NCI-H2227 (cell line): ENCODE results near the gene FGF7.
"Not testable (repeated sequence)": the region's sequence is repeated elsewhere in the genome, so short reads cannot be mapped to it uniquely, and the experiment has no call there.

Source experiments
- DNase-seq: peaks from one replicate; lab custom pipeline; 2025; ENCODE audit not compliant: unreplicated experiment; lab: John Stamatoyannopoulos, UW

The FGF7 gene

GRCh38 chr15:49492151-49492550, 69.1 kb downstream of the FGF7 start:
- DNase-seq: no peak

- DNase-seq: no peak
These were observed 69.8 kb downstream of the FGF7 start for GRCh38 chr15:49492830-49493229.

GRCh38 chr15:49494842-49495241, 71.8 kb downstream of the FGF7 start:
- no peak for DNase-seq

- no peak for DNase-seq
These were observed 73.1 kb downstream of the FGF7 start for GRCh38 chr15:49495993-49496753.

- no peak for DNase-seq
These were observed 78.5 kb downstream of the FGF7 start for GRCh38 chr15:49501586-49501985.

- no peak for DNase-seq
These were observed 83.3 kb downstream of the FGF7 start for GRCh38 chr15:49506341-49506740.

GRCh38 chr15:49507261-49507660, 84.2 kb downstream of the FGF7 start:
- no peak for DNase-seq

GRCh38 chr15:49512739-49513138, 89.7 kb downstream of the FGF7 start:
- DNase-seq: not testable (repeated sequence)

- DNase-seq: no peak
These were observed 98.8 kb downstream of the FGF7 start for GRCh38 chr15:49521802-49522201.

- DNase-seq: no peak
These were observed 105.2 kb downstream of the FGF7 start for GRCh38 chr15:49528289-49528688.

- no peak for DNase-seq
These were observed 107.0 kb downstream of the FGF7 start for GRCh38 chr15:49530092-49530491.
